SU-DHL-6 (cell line): ENCODE results near the gene SCIN.

Experiments
- EZH2phosphoT487 ChIP-seq: fragments of 200-600 bp; sonication (generic), shearing (Covaris generic); conservative IDR thresholded peaks from 2 replicates; pipeline ENCODE4 v1.6.1; 2018; ENCODE audit warnings: mild to moderate bottlenecking, antibody characterized with exemption, low read length, moderate library complexity, mixed read lengths
- TF ChIP-seq, protein P1 (sequence below): fragments of 200-600 bp; sonication (generic); IDR thresholded peaks from one replicate; pipeline ENCODE4 v1.5.1; 2017; ENCODE audit warnings: antibody characterized with exemption, mild to moderate bottlenecking, low read length, moderate library complexity; ENCODE audit not compliant: insufficient read depth, poor library complexity, severe bottlenecking

DNA sequence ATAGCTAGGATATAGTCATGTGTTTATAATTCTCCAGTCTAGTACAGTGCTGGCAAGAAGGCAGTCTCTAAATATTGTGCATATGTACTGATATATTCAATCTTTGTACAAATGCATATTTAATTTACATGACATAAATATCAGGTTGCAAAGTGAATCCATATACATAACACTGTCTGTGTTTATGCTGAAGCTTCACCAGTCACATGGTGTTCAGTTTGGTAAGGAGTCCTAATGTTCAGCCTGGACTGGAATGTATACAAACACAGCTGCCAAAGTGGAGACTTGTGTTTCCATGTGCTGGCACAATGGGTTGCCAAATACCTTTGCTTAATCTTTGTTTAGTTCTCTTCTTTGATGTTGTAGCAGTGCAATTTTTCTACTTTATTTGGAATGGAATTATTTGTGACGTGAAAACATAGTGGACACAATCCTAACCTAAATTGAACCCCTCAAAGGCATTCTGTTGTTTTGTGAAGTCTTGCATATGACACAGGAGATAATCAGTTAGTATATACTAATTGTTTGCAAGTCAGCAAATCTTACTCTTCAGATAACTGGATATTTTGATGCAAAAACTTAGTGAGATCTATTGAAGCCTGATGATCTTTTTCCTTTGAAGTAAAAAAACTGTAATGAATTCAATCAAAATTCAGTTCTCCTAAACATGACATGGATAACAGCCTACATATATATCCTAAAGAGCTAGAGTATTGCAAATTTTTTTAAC, 99.6 kb downstream of the SCIN start:
- TF ChIP-seq, protein P1, sequence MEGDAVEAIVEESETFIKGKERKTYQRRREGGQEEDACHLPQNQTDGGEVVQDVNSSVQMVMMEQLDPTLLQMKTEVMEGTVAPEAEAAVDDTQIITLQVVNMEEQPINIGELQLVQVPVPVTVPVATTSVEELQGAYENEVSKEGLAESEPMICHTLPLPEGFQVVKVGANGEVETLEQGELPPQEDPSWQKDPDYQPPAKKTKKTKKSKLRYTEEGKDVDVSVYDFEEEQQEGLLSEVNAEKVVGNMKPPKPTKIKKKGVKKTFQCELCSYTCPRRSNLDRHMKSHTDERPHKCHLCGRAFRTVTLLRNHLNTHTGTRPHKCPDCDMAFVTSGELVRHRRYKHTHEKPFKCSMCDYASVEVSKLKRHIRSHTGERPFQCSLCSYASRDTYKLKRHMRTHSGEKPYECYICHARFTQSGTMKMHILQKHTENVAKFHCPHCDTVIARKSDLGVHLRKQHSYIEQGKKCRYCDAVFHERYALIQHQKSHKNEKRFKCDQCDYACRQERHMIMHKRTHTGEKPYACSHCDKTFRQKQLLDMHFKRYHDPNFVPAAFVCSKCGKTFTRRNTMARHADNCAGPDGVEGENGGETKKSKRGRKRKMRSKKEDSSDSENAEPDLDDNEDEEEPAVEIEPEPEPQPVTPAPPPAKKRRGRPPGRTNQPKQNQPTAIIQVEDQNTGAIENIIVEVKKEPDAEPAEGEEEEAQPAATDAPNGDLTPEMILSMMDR, result no peak
- TF ChIP-seq EZH2phosphoT487, result no peak
